GM19395 (cell line): ENCODE measurements around the gene FTSJ3.
"Not testable (repeated sequence)": the region's sequence is repeated elsewhere in the genome, so short reads cannot be mapped to it uniquely, and the experiment has no call there.

Experiments
- ATAC-seq: cut with Tn5 transposase; IDR thresholded peaks from one replicate; pipeline ENCODE4 v1.9.1; 2021; ENCODE audit warnings: mild to moderate bottlenecking, moderate library complexity; ENCODE audit not compliant: unreplicated experiment

Gene FTSJ3

GRCh38 chr17:63827002-63827800 lies at the start of gene FTSJ3, which contains the start of gene PSMC5:
Gene FTSJ3, minus strand, starts transcription at chr17:63827663. Its CDS starts 761 bp downstream, at chr17:63826902.
Gene PSMC5, plus strand, starts transcription at chr17:63827431. Its CDS starts 60 bp downstream, at chr17:63827491.
- ATAC-seq, result peak; percentile 91

- not testable (repeated sequence) for ATAC-seq
Observed at GRCh38 chr17:63874693-63875092, 47.2 kb upstream of the FTSJ3 start.

- not testable (repeated sequence) for ATAC-seq
Observed at GRCh38 chr17:63874061-63874626, 46.7 kb upstream of the FTSJ3 start.

GRCh38 chr17:63873577-63873976 lies 46.1 kb upstream of the FTSJ3 start, which contains the start of gene CSH2:
Gene CSH2, minus strand, starts transcription at chr17:63873677. Its CDS starts 63 bp downstream, at chr17:63873614.
- not testable (repeated sequence) for ATAC-seq

GRCh38 chr17:63871646-63872365 lies 44.3 kb upstream of the FTSJ3 start:
- not testable (repeated sequence) for ATAC-seq

- ATAC-seq, result not testable (repeated sequence)
Observed at GRCh38 chr17:63870292-63870665, 42.8 kb upstream of the FTSJ3 start.

GRCh38 chr17:63869491-63870291 lies 42.2 kb upstream of the FTSJ3 start:
- ATAC-seq, result not testable (repeated sequence)

GRCh38 chr17:63866625-63867024 lies 39.2 kb upstream of the FTSJ3 start:
- not testable (repeated sequence) for ATAC-seq

- ATAC-seq, result no peak
Observed at GRCh38 chr17:63859257-63859656, 31.8 kb upstream of the FTSJ3 start.

GRCh38 chr17:63856425-63856824 lies 29.0 kb upstream of the FTSJ3 start:
- not testable (repeated sequence) for ATAC-seq

- no peak for ATAC-seq
Observed at GRCh38 chr17:63855185-63855584, 27.7 kb upstream of the FTSJ3 start.

GRCh38 chr17:63854709-63855108 lies 27.2 kb upstream of the FTSJ3 start:
- no peak for ATAC-seq

- ATAC-seq, result no peak
Observed at GRCh38 chr17:63853260-63853659, 25.8 kb upstream of the FTSJ3 start.

GRCh38 chr17:63850401-63850800 lies 22.9 kb upstream of the FTSJ3 start:
- no peak for ATAC-seq

- peak; percentile 91 for ATAC-seq
Observed at GRCh38 chr17:63848834-63849689, 21.6 kb upstream of the FTSJ3 start.

- no peak for ATAC-seq
Observed at GRCh38 chr17:63847525-63848249, 20.2 kb upstream of the FTSJ3 start.

- no peak for ATAC-seq
Observed at GRCh38 chr17:63845509-63845908, 18.0 kb upstream of the FTSJ3 start.

GRCh38 chr17:63843910-63844677 lies 16.6 kb upstream of the FTSJ3 start:
- no peak for ATAC-seq
